HK-2 (cell line): ENCODE measurements around the gene CRHR1.

Experiments
- DNase-seq: peaks from one replicate; pipeline ENCODE4 v3.0.0-alpha.2; 2018; ENCODE audit not compliant: unreplicated experiment

Gene CRHR1

DNA sequence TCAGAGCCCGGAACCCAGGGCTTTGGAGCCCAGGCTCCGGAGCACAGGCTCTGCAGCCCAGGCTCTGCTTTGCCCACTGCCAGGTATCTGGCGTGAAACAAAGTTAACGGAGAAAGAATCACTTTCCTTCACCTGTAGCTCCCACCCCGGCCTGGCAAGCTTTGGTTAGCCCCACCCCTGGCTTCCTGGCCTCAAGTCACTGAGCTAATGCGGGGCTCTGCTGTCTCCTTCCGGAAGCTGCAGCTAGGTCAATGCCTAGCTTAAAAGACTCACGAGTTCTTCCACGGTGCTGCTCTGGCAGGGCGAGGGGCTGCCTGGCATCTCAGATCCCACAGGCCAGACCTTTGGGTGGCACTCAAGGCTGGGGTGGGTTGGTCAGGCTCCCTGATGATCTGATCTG, 39.5 kb downstream of the CRHR1 start:
- DNase-seq = no peak

DNA sequence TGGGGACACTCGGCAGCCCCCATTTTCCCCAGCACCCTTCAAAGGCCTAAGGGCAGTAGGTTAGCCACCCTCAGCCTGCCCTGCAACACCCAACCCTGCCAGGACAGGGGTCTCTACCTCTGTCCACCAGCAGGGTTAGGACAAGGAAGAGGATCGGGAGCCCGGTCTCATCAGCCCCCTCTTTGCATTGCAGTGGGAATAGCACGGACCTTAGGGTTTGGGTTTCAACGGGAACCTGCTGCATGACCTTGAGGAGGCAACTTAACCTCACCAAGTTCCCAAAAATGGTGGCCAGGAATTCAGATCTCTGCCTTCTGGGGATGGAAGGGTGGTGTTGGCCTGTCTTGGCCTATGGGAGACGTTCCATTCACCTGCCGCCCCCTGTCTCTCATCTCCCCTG, 40.4 kb downstream of the CRHR1 start:
- no peak for DNase-seq

DNA sequence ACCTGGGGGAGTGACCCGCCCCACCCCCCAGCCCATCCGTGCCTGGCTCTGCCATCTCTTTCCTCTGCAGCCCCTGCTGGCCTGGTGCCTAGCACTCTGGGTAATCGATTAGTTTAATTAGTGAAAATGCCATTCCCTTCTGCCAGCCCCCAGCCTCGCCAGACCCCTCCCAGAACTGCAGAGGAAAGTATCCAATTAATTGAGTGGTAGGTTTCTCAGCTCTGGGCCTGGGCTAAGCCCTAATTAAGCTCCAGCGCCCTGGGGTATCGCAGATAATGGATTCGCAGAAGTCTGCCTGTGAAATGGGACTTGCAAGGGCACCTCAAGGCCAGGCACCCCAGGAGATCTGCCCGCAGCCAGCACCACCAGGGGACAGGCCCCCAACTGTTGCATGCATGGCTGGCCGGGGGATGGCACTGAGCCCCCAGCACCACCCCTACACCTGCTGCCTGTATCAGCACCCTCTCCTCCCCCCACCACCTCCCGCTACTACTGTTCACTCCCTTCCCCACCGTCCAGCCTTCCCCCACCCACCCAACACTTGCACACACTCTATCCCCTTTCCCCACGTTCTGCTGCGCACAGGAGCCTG, 40.9 kb downstream of the CRHR1 start:
- DNase-seq = no peak

DNA sequence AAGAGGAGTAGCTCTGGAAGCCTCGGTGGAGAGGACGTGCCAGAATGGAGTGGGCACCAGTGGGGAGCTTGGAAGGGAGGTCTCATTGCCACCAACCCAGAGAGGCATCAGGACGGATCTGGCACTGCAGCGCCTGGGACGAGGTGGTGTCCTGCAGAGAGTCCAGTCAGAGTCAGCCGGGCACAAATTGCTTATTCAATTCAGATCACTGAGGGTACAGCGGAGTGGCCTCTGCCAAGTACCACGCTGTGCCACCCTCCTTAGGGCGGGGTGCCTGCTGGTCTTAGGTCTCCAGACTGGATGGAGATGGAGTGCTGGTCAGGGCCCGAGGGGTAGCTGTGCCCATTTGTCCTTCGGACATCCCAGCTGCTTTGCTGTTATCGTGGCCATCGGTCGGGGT, 41.7 kb downstream of the CRHR1 start:
- no peak for DNase-seq

DNA sequence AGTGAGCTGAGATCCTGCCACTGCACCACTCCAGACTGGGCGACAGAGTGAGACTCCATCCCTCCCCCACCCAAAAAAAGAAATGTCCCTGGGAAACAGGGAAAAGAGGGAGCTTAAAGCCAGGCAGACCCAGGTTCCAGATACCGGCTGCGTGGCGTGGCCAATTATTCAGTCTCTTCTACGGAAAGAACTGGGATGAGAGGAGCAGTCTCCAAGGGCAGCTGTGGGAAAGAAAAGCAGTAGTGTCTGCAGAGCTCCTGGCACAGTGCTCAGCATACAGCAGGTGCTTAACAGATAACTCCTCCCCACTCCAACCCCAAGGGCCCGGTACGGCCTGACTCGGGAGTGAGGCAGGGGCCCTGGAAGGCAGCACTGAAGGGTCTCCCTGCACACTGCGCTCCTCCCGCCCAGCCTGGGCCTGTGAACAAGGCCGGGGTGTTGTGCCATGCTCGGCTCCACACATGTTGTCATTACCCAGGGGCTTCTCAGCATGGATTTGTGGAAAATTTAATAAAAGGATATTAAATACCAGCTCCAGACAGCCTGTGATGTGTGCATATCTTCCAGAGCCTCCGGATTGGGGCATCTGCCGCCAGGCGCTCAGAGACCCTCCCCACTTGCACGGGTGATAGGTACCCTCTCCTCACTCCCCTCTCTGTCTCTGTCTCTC, 42.9 kb downstream of the CRHR1 start:
- DNase-seq = no peak

DNA sequence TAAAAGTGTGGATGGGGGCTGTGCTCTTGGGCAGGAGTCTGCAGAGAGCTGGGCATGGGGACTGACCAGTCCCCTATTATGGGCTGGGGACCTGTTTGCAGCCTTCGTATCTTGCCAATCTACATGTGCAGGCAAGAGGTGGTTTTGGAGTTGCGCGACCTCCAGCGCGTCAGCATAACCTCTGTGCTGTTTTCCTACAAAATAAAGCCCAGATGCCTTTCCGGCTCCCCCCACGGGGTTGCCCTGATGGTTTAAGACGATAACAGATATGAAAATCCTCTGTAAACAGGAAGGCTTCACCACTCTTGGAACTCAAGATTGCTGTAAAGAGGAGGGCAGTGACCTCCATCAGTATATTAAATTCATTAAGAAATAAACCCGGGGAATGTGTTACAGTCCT, 44.1 kb downstream of the CRHR1 start:
- no peak for DNase-seq

DNA sequence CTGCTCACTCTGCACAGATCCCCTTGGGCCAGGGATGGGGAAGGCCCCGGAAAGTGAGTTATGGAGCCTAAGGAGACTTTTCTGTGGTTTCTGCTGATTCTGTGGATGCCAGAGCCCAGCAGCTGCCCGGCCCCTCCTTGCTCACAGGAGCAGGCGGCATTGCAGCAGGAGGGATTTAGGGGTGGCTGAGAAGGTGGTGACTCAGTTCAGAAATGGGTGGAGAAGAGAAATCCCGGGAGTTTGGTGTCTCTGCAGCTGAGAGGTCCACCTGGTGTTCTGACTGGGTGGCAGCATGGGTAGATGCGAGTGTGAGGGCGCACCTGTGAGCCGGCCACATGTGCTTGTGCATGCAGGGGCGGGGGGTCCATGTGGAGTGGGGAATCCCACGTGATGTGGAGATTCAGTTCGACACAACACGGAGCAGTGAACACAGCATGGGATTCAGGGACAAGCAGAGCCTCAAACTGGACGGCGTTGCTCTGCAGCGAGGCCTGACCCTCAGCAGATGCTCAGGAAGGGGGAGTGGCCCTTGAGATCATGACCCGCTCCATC, 44.5 kb downstream of the CRHR1 start:
- peak; percentile 17 for DNase-seq

DNA sequence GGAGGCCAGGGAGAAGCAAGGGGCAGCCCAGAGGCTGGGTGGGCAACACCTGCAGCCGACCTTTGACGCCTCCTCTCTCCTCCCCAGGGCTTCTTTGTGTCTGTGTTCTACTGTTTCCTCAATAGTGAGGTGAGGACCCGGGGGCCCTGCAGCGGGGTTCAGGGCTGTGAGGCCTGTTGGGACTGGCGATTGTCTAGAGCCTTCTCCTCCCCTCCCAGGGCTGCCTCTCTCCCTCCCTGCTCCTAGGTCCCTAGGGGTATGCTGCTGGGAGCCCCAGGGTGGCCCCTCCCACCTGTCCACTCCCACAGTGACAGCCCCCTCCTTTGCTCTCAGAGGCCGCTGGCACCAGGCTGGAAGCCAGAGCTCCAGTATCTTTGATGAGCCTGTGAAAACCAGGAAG, 49.8 kb downstream of the CRHR1 start:
- no peak for DNase-seq

DNA sequence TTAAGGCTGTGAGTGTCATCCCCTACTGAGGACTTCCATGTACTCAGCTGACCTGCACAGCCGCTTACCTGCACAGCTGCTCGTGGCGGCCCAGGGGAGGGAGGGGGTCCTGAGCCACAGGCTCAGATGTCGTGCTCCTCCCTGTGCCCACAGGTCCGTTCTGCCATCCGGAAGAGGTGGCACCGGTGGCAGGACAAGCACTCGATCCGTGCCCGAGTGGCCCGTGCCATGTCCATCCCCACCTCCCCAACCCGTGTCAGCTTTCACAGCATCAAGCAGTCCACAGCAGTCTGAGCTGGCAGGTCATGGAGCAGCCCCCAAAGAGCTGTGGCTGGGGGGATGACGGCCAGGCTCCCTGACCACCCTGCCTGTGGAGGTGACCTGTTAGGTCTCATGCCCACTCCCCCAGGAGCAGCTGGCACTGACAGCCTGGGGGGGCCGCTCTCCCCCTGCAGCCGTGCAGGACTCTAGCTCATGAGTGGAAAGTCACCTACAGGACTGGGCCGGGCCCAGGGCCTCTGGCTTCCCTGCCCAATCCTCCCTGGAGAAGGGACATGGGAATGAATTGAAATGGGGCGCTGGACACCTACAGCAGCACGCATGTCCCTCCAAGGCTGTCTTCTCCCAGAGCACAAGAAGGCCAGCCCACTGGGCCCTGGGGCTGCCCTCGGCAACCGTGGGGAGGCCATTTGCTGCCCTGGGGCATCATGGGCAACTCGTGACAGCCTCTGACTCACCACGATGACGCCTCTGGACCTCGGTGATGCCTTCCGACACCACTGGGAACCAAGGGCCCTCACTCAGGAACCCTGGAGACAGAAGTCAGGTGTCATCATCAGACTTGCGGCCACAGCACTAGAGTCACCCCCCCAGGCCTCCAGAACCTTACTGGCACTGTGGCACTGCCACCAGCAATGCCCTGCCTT, 50.6 kb downstream of the CRHR1 start:
- no peak for DNase-seq

DNA sequence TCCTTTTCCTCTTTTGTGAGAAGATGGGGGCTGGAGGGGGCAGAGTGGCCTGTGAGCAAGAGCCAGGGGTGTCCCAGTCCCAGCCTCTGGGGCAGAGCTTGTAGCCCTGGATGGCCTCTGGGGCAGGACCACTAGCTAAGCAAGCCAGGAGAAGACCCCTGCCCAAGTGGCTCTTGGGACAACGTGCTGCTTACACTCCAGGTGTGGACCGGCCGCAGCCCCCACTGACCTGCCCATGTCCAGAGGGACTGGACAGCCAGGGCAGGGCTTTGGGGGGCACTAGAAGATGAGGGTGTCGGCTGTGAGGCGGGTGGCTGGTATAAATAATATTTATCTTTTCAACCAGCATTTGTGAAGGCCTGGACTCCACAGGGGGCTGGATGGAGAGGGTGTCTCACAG, 51.4 kb downstream of the CRHR1 start:
- DNase-seq = no peak

DNA sequence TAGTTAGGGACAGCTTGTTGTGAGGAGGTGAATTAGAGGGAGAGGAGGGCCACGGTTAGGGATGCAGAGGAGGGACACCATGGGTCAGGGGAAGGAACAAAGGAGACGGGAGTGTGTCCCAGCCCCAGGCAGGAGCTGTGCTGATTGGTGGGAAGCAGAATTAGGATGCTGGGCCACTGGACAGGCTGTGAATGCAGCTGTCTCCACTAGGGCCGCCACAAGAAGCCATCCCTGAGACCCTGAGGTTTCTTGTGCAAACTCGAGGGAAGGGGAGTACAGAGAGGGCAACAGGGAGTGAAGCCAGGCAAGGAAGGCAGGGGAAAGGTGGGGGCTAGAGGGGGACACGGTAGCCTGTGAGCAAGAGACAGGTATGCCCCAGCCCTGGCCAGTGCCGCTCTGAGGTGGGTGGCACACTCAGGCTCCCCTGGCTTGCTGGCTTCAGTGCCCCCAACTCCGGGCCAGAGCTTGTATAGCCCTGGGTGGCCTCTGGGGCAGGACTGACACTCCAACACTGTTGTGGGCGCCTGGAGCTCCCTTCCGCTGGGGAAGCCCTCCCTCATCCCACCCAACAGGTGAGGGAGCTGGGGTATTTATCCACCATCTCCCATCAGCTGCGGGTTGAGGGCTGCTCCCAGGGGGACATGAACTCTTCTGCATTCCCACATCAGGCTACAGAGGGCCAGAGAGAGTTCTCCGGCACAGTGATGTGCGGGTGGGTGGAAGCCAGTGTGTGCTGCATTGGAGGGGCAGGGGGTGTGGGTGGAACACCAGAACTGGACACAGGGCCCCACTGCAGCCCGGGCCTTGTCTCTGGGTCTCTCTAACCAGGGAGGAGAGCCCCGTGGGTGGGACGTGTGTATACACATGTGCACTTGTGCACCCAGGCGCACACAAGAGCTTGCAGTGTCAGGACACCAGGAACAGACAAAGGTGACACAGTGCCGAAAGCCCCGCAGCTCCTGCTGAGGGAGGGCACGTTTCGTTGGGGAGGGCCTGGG, 52.2 kb downstream of the CRHR1 start:
- DNase-seq = no peak

DNA sequence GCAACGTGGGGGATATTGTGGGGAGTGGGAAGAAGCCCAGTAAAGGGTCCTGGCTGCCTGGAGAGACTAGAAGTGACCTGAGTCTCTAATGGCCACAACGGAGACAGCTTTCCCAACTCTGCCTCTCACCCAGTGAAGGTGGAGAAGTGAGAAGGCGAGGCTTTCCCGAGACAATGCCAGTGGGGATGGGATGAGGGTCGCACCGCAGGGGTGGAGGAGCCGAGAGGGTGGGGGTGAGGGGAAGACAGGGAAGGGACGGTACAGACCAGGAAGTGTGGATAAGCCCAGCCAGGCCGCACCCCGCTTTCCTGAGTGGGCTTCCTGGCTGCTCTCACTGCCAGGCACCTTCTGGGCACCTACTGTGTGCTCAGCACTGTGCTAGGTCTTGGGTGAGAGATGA, 53.1 kb downstream of the CRHR1 start:
- DNase-seq = no peak

DNA sequence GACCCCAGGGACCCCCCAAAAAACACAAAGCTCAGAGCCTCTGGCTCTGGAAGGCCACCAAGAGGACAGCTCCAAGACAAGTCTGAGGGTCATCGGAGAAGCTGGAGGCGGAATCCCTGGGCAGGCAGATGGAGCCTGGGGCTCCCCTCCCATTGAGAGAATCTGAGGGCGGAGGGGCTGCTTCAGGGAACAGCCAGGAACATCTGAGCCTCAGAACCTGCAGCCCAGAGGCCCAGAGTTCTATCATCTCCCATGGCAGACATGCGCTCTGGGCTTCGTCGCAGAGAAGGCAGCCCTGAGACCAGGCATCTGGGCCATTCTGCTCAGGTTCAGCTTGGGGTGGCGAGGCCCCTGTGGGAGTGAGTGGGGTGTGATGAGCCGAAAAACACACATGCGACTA, 53.5 kb downstream of the CRHR1 start:
- DNase-seq = no peak

DNA sequence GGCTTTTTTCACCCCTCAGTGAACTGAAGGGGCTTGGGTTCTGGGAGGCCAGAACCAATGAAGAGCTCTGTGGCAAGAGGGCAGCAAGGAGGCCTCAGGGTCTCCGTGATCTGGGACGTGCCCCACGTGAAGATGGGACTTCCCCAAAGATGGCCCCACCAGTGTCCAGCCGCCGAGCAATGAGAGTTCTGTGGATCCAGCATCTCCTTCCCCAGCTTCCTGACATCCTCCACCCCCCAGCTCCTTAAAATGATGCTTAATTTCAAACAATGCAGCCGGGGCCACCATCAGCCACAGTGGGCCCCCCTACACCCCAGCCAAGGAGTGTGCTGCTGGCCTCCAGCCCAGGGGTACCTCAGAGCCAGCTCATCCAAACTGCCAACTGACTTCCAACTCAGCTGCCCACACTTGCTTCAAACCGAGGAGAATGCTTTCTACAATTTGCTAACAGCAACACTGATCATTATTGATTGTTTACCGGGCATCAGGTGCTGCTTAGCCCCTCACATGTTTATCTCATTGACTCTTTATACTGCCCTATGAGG, 54.7 kb downstream of the CRHR1 start:
- no peak for DNase-seq

DNA sequence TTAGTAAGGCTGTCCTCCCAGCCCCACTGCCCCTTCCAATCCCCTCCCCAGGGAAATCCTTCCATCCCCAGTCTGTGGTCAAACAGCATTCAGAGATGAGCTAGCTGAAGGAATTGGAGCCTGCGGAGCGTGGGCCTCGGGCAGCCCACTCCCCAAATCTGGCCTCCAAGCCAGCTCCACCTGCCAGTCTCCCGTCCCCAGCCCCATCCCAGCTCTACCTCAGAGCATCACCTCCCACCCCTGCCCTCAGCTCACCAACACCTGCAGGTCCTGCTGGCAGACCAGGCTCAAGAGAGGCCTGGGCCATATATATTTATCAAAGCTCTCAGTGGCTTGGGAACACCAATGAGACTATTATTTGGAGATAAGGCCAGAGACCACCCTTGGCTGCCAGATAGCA, 55.3 kb downstream of the CRHR1 start:
- DNase-seq = no peak

DNA sequence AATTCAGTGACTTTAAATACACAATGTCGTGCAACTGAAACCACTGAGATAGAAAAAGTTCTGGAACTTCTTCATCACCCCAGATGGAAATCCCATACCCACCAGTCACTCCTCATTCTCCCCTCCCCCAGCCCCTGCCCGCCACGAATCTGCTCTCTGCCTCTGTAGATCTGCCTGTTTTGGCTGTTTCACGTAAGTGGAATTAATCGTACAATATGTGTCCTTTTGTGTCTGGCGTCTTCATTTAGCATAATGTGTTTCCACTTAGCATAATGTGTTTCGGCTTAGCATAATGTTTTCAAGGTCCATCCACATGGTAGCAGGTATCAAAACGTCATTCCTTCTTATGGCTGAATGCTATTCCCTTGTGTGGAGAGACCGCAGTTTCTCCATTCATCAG, 57.1 kb downstream of the CRHR1 start:
- no peak for DNase-seq

DNA sequence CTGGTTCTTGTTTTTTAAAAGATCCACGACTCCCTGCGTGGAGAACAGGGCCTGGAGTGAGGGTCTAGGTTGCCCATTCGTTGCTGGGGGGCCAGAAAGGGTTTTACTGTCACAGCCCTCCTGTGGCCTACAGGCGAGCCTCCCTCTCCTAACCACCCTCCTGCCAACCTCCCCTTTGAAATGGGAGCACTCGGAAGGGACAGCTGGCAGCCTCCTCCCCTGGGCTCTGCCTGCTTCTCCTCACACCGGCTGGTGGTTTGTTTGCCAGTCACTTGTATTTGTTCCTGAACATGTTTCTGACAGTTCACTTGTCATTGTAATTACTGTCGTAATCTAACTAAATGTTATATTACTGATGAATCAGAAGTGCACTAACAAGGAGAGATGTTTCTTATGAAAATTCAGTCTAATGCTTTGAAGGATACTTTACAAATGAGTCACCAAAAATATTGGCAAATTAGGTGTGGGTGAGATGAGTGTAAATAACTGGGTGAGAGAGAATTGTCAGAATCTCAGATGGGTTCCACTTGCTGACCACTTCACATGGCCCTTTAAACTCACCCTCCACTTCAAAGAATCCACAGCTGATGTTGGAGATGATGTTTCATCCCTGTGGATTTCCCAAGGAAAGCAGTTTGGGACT, 57.9 kb downstream of the CRHR1 start:
- DNase-seq = no peak

DNA sequence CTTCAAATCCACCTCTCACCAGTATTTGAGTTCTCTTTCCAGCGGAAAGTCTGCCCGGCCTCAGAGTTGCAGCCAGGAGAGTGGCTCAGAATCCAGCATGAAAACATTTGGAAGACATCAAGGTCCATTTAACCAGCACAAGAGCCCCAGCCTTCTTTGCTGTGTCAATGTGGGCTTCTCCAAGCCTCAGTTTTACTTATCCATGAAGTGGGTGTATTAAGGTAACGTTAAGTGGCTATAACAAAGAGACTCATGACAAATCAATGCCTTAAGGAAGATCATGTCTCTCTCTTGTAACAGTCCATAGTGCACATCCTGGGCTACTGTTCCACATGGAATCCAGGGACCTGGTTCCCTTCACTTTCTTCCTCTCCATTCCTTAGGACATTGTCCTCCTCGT, 59.6 kb downstream of the CRHR1 start:
- DNase-seq = no peak

DNA sequence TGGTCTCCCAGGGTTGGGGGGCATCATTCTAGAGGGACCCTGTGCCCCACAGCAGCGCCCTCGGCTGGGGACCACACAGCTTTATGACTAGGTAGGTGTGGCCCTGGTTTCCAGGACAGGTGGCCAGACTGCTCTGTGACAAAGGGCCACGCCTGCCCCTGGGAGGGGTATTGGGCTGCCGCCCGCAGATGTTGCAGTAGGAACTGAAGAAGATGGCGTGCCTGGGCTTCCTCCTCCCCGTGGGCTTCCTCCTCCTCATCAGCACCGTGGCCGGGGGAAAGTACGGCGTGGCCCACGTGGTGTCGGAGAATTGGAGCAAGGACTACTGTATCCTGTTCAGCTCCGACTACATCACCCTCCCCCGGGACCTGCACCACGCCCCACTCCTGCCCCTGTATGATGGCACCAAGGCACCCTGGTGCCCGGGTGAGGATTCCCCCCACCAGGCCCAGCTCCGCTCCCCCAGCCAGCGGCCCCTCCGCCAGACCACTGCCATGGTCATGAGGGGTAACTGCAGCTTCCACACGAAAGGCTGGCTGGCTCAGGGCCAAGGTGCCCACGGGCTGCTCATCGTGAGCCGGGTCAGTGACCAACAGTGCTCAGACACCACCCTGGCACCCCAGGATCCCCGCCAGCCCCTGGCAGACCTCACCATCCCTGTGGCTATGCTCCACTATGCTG, 60.7 kb downstream of the CRHR1 start, which contains the start of gene SPPL2C:
Gene SPPL2C, plus strand, starts transcription at position 187 of the 681 bp plus-strand sequence. Its CDS starts 26 bp downstream, at position 213.
- no peak for DNase-seq
